ENCODE measurements around the gene NELL1.

The NELL1 gene

GRCh38 chr11:21529187-21529586 is 859.8 kb downstream of the NELL1 start:
- DNase-seq, result no peak

GRCh38 chr11:21534288-21534687 is 864.9 kb downstream of the NELL1 start:
- DNase-seq, result no peak

GRCh38 chr11:21537980-21538379 is 868.6 kb downstream of the NELL1 start:
- no peak for DNase-seq

- DNase-seq, result no peak
Observed at GRCh38 chr11:21541187-21541751, 871.9 kb downstream of the NELL1 start.

GRCh38 chr11:21543901-21544300 is 874.5 kb downstream of the NELL1 start:
- no peak for DNase-seq

GRCh38 chr11:21545699-21546098 is 876.3 kb downstream of the NELL1 start:
- no peak for DNase-seq

GRCh38 chr11:21546703-21547102 is 877.3 kb downstream of the NELL1 start:
- DNase-seq, result no peak

GRCh38 chr11:21552911-21553310 is 883.5 kb downstream of the NELL1 start:
- no peak for DNase-seq

GRCh38 chr11:21553795-21554194 is 884.4 kb downstream of the NELL1 start:
- no peak for DNase-seq

- DNase-seq, result no peak
Observed at GRCh38 chr11:21554284-21554683, 884.9 kb downstream of the NELL1 start.

- no peak for DNase-seq
Observed at GRCh38 chr11:21556926-21557325, 887.5 kb downstream of the NELL1 start.

- DNase-seq, result no peak
Observed at GRCh38 chr11:21560466-21560975, 891.1 kb downstream of the NELL1 start.

GRCh38 chr11:21561581-21561980 is 892.2 kb downstream of the NELL1 start:
- no peak for DNase-seq

- DNase-seq, result no peak
Observed at GRCh38 chr11:21564095-21564494, 894.7 kb downstream of the NELL1 start.

- DNase-seq, result no peak
Observed at GRCh38 chr11:21564833-21565682, 895.7 kb downstream of the NELL1 start.

GRCh38 chr11:21566521-21567117 is 897.2 kb downstream of the NELL1 start:
- DNase-seq, result no peak

- no peak for DNase-seq
Observed at GRCh38 chr11:21567645-21568290, 898.4 kb downstream of the NELL1 start.

GRCh38 chr11:21572210-21572609 is 902.8 kb downstream of the NELL1 start:
- DNase-seq, result no peak

GRCh38 chr11:21582791-21583190 is 913.4 kb downstream of the NELL1 start:
- DNase-seq, result no peak

GRCh38 chr11:21588754-21589153 is 919.4 kb downstream of the NELL1 start:
- no peak for DNase-seq

- no peak for DNase-seq
Observed at GRCh38 chr11:21602699-21603098, 933.3 kb downstream of the NELL1 start.

GRCh38 chr11:21603886-21604285 is 934.5 kb downstream of the NELL1 start:
- no peak for DNase-seq

- no peak for DNase-seq
Observed at GRCh38 chr11:21604564-21604963, 935.2 kb downstream of the NELL1 start.
